Keratinocyte (primary cell): ENCODE measurements around the gene RSPRY1. TPM values are rescaled to one million over a fixed set of nuclear protein-coding genes. Genes with fewer than 3 reads are reported as not detected.
A peak's percentile ranks its signal among the peaks of the same experiment; 100 is the strongest.

ENCODE experiments used
- DNase-seq: peaks from one replicate; pipeline ENCODE4 v3.0.0-alpha.2; 2011; ENCODE audit warnings: low read depth, missing footprints, low spot score
- FAIRE-seq: peaks from 2 replicates; lab custom pipeline; 2011; peaks lifted over from hg19 to GRCh38; lab: Jason Lieb, UNC
- H2AFZ ChIP-seq: 2 replicates; pipeline ENCODE4 v1.6.0; 2012; ENCODE audit warnings: low read length, control low read depth, inconsistent platforms; ENCODE audit not compliant: control insufficient read depth
- H3K27ac ChIP-seq: 2 replicates; pipeline ENCODE4 v1.5.1; 2011; ENCODE audit warnings: low read length; ENCODE audit not compliant: control insufficient read depth, insufficient read depth
- H3K27me3 ChIP-seq: 3 replicates; pipeline ENCODE4 v1.6.0; 2011; ENCODE audit warnings: low read length; ENCODE audit not compliant: control insufficient read depth, insufficient read depth; ENCODE audit errors: extremely low read depth
- H3K36me3 ChIP-seq, 2 experiments: 2 replicates in 1 of 2; 3 replicates in 1 of 2; pipeline ENCODE4 v1.5.1; 2011; ENCODE audit warnings: low read length in 2 of 2, mild to moderate bottlenecking in 1 of 2; ENCODE audit not compliant: control insufficient read depth in 2 of 2, insufficient read depth in 2 of 2; ENCODE audit errors: extremely low read depth in 1 of 2
- H3K4me1 ChIP-seq: 3 replicates; pipeline ENCODE4 v1.5.1; 2011; ENCODE audit warnings: low read length; ENCODE audit not compliant: control insufficient read depth, insufficient read depth; ENCODE audit errors: extremely low read depth
- H3K4me2 ChIP-seq: 3 replicates; pipeline ENCODE4 v1.6.0; 2011; ENCODE audit warnings: low read depth, low read length; ENCODE audit not compliant: control insufficient read depth, insufficient read depth; ENCODE audit errors: extremely low read depth
- H3K4me3 ChIP-seq, 3 experiments: fragments of 200-600 bp in 1 of 3; sonication (generic) in 1 of 3; 2 replicates in 2 of 3; 3 replicates in 1 of 3; pipeline ENCODE4 v1.5.1; 2011 to 2016; ENCODE audit warnings: low read length in 3 of 3, mild to moderate bottlenecking in 3 of 3, control low read depth in 2 of 3, inconsistent platforms in 1 of 3, low read depth in 1 of 3, mixed read lengths in 1 of 3, mixed run types in 1 of 3, moderate library complexity in 1 of 3; ENCODE audit not compliant: control insufficient read depth in 2 of 3, insufficient read depth in 2 of 3; ENCODE audit errors: extremely low read depth in 1 of 3
- H3K79me2 ChIP-seq: 2 replicates; pipeline ENCODE4 v1.6.0; 2012; ENCODE audit warnings: low read length; ENCODE audit not compliant: control insufficient read depth, insufficient read depth
- H3K9ac ChIP-seq: 3 replicates; pipeline ENCODE4 v1.6.0; 2011; ENCODE audit warnings: low read length; ENCODE audit not compliant: control insufficient read depth, insufficient read depth; ENCODE audit errors: extremely low read depth
- H3K9me1 ChIP-seq: 3 replicates; pipeline ENCODE4 v1.6.0; 2011; ENCODE audit warnings: low read length; ENCODE audit not compliant: control insufficient read depth, insufficient read depth; ENCODE audit errors: extremely low read depth
- H3K9me3 ChIP-seq: 2 replicates; pipeline ENCODE4 v1.5.1; 2012; ENCODE audit warnings: low read depth, low read length; ENCODE audit not compliant: control insufficient read depth
- H4K20me1 ChIP-seq: 3 replicates; pipeline ENCODE4 v1.6.0; 2011; ENCODE audit warnings: low read length; ENCODE audit not compliant: control insufficient read depth, insufficient read depth; ENCODE audit errors: extremely low read depth
- CTCF ChIP-seq, 3 experiments: IDR thresholded peaks in 1 of 3; conservative IDR thresholded peaks in 1 of 3; optimal IDR thresholded peaks in 1 of 3; 2 replicates in 2 of 3; 3 replicates in 1 of 3; pipeline versions ENCODE3 to v1.5.1; 2011; ENCODE audit warnings: low read length in 3 of 3, mild to moderate bottlenecking in 3 of 3, moderate library complexity in 2 of 3, control low read depth in 1 of 3, inconsistent platforms in 1 of 3; ENCODE audit not compliant: insufficient read depth in 2 of 3; ENCODE audit errors: extremely low read depth in 1 of 3
- EZH2 ChIP-seq: IDR thresholded peaks from one replicate; pipeline ENCODE4 v1.6.1; 2012; ENCODE audit warnings: inconsistent platforms, mild to moderate bottlenecking, low read length, moderate library complexity
- dilution Hi-C: fragments of 300-500 bp; cut with MboI; formaldehyde crosslinking; loops from one replicate; pipeline ENCODE4 v1.7.0; 2020; ENCODE audit warnings: low sequenced_read_pairs; ENCODE audit not compliant: extremely low pct_ligation_motif_present
- polyA plus RNA-seq, 5 experiments: library from polyadenylated mRNA; depleted of rRNA in 3 of 5; stranded (reverse) in 3 of 5; stranded (forward) in 1 of 5; unstranded in 1 of 5; fragments of >200 nt; gene quantifications; 1 replicate in 1 of 5; 2 replicates in 3 of 5; 3 replicates in 1 of 5; pipeline versions ENCODE4 v1.2.1 to v1.2.3, GENCODE V29; 2011 to 2012; ENCODE audit warnings: missing spikeins in 2 of 5, low read depth in 1 of 5, low replicate concordance in 1 of 5

Gene RSPRY1
- polyA plus RNA-seq, 1 donor (not counting 4 experiments of a cell fraction or from before 2014, with no cell fraction given), result 42.2 TPM

GRCh38 chr16:57253466-57253865, 67.3 kb downstream of the RSPRY1 start:
- peaks cover 23% of the 10 kb centered on the region for H3K4me1 ChIP-seq
- no peak overlapping the region for H3K27ac ChIP-seq
- no peak overlapping the region for H3K9ac ChIP-seq
- H3K36me3 ChIP-seq, result peaks cover 19 to 23% of the 10 kb centered on the region in 2 experiments
- no peak for FAIRE-seq
- dilution Hi-C loops, result no loop called here
- TF ChIP-seq EZH2 (no peak), CTCF (optimal IDR thresholded peaks at IDR 0.05 in 1 of 3, IDR thresholded peaks at IDR 0.05 in 1 of 3, conservative IDR thresholded peaks at IDR 0.05 in 1 of 3; ENCODE audit: extremely low read depth in 1 of 3, insufficient read depth in 2 of 3, low read length in 3 of 3) (no peak)
- no peaks in the 10 kb centered on the region for H3K27me3 ChIP-seq
- no peak overlapping the region for H3K4me2 ChIP-seq
- no peaks in the 10 kb centered on the region for H3K9me3 ChIP-seq
- H3K79me2 ChIP-seq, result no peaks in the 10 kb centered on the region
- no peaks in the 10 kb centered on the region for H4K20me1 ChIP-seq
- no peak overlapping the region for H3K4me3 ChIP-seq
- DNase-seq, result no peak
- H3K9me1 ChIP-seq, result no peaks in the 10 kb centered on the region
- no peak overlapping the region for H2AFZ ChIP-seq

- TF ChIP-seq CTCF (optimal IDR thresholded peaks at IDR 0.05 in 1 of 3, IDR thresholded peaks at IDR 0.05 in 1 of 3, conservative IDR thresholded peaks at IDR 0.05 in 1 of 3; ENCODE audit: extremely low read depth in 1 of 3, insufficient read depth in 2 of 3, low read length in 3 of 3), result no peak
- TF ChIP-seq EZH2, result no peak
- H3K36me3 ChIP-seq, result peaks cover 8 to 11% of the 10 kb centered on the region in 2 experiments
- H3K27me3 ChIP-seq, result no peaks in the 10 kb centered on the region
- no peak for DNase-seq
- dilution Hi-C loops, result no loop called here
- H3K4me1 ChIP-seq, result peaks cover 40% of the 10 kb centered on the region
- H3K4me2 ChIP-seq, result peak overlapping the region; percentile 25
- peak overlapping the region; percentile 48 for H3K27ac ChIP-seq
- H3K9me3 ChIP-seq, result no peaks in the 10 kb centered on the region
- peak; percentile 95 for FAIRE-seq
- no peaks in the 10 kb centered on the region for H3K9me1 ChIP-seq
- H3K79me2 ChIP-seq, result no peaks in the 10 kb centered on the region
- no peaks in the 10 kb centered on the region for H4K20me1 ChIP-seq
- no peak overlapping the region for H3K9ac ChIP-seq
- no peak overlapping the region for H2AFZ ChIP-seq
- no peak overlapping the region for H3K4me3 ChIP-seq
Observed at GRCh38 chr16:57255686-57256415, 69.7 kb downstream of the RSPRY1 start.
